ENCODE results near the gene RNH1. TPM values are rescaled to one million over a fixed set of nuclear protein-coding genes. Genes with fewer than 3 reads are reported as not detected.

RNH1 gene
- total and polyA plus RNA-seq, 7 experiments from 2014 or later = 98.6 to 243 (median 136) TPM

DNA sequence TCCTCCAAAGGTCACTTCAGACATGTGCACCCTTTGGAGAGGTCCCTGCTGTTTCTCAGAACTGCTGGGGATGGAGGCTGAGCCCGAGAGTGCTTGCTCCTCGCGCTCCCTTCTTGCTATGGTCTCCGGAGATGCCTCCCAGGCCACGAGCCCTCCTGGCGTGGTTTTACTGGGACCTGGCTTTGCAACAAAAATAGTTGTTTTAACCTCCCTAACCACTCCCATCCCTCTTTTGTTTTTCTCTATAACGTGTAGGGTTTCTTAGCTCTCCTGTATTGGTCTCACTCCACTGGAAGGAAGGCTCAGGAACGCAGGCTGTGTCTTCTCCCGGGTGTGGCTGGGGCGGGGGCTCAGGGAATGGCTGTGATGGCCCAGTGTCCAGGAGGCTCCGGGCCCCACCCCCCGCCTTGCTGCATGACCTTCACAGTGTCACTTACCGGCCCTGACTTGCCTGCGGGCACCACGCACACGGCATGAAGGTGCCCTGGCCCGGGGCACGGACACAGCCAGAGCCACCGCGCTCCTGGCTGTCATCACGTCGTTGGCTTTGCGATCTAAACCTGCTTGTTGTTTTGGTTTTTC is 51.4 kb downstream of the RNH1 start:
- Histone ChIP-seq H3K27ac (ENCODE audit: low read depth, low read length) (peak overlapping the region; percentile 64), H3K4me3 (ENCODE audit: low read length) (no peak overlapping the region), H3K4me1 (ENCODE audit: control insufficient read depth in 2 of 2, insufficient read depth in 2 of 2, low read length in 2 of 2) (peaks cover 22 to 31% of the 10 kb centered on the region in 2 donors), H3K36me3 (ENCODE audit: control insufficient read depth in 2 of 3, insufficient read depth in 3 of 3, low read length in 3 of 3) (peaks cover 0 to 31% (median 2%) of the 10 kb centered on the region in 3 experiments), H3K27me3 (ENCODE audit: control insufficient read depth in 2 of 2, insufficient read depth in 2 of 2, low read length in 2 of 2) (no peaks in the 10 kb centered on the region), H3K9me3 (ENCODE audit: control insufficient read depth in 2 of 3, low read length in 3 of 3) (no peaks in the 10 kb centered on the region)
- DNase-seq (no peak), ATAC-seq (no peak)
- H3K36me3 Mint-ChIP-seq = peaks cover 0 to 13% (median 8%) of the 10 kb centered on the region in 5 donors
- peak overlapping the region in 3 of 10 donors; percentile 25 to 79 (median 72) for H3K4me3 Mint-ChIP-seq
- CTCF ChIA-PET = interaction anchor here (0.5 to 1.6 kb wide), 4 partner anchors 16 to 205 kb away, joined by 3 to 4 read pairs (median 4); no protein-coding TSS in a partner anchor
- intact Hi-C loops (cut with micrococcal nuclease) = loop anchor here in 1 of 2 donors (10.0 kb wide), 1 partner anchor 269 kb away; no protein-coding TSS in a partner anchor
- H3K4me1 Mint-ChIP-seq = peaks cover 31 to 44% (median 39%) of the 10 kb centered on the region in 7 donors
- POLR2A ChIA-PET = interaction anchor here (0.6 to 1.4 kb wide), 3 partner anchors 15 to 249 kb away, joined by 3 to 6 read pairs (median 5); partner anchors contain the start of gene RNH1
- H3K9me3 Mint-ChIP-seq = no peaks in the 10 kb centered on the region
- no peaks in the 10 kb centered on the region for H3K27me3 Mint-ChIP-seq
- peak overlapping the region in 7 of 9 donors; percentile 14 to 97 (median 62) for H3K27ac Mint-ChIP-seq

DNA sequence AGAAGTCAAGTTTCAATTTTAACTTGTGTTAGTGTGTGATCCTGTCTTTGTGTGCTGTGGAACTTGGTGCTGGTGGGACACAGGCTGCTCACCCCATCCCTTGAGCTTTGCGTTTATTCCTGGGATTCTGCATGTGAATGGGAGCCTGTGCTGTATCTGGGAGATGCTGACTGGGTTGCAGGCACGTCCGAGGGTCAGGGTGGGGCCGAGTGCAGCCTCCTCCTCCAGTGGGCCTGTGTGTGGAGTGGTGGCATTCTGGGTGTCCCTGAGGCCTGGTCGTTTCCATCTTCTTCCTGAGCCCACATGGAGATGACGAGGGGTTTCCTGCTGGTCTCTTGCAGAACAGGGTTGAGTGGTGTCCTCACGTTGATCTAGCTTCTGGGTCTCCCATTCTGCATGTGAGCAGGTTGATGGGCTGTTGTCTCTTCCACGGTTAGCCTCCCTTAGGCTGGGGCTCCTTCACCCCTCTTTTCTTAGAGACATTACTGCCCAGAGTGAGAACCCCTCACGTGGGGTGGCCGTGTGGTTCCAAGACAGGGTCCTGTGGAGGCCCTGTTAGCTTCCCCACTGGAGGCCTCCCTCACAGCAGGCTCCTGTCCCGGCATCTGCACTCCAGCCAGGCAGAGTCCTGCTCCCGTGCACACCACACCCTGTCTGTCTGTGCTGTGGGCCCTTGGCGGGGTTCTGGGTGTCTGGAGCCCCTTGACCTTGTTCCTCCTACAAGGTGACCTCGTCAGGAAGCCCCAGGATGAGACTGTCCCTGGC is 52.1 kb downstream of the RNH1 start:
- no peak for ATAC-seq
- H3K27ac Mint-ChIP-seq = peak overlapping the region; percentile 31 to 76 (median 57)
- no peaks in the 10 kb centered on the region for H3K9me3 ChIP-seq (ENCODE audit: control insufficient read depth in 2 of 3, low read length in 3 of 3)
- H3K9me3 Mint-ChIP-seq = no peaks in the 10 kb centered on the region
- peaks cover 31 to 45% (median 40%) of the 10 kb centered on the region in 7 donors for H3K4me1 Mint-ChIP-seq
- H3K4me3 Mint-ChIP-seq = peak overlapping the region in 1 of 10 donors; percentile 41
- ChIA-PET POLR2A (interaction anchor here (0.6 to 0.7 kb wide), 2 partner anchors 187 to 248 kb away, joined by 3 read pairs; partner anchors contain the start of genes BET1L and RIC8A), CTCF (interaction anchor here (0.5 to 0.7 kb wide), 2 partner anchors 19 to 39 kb away, joined by 3 to 4 read pairs; no protein-coding TSS in a partner anchor)
- no peak for DNase-seq
- peaks cover 22 to 31% of the 10 kb centered on the region in 2 donors for H3K4me1 ChIP-seq (ENCODE audit: control insufficient read depth in 2 of 2, insufficient read depth in 2 of 2, low read length in 2 of 2)
- no peak overlapping the region for H3K27ac ChIP-seq (ENCODE audit: low read depth, low read length)
- H3K27me3 Mint-ChIP-seq = peaks cover 0 to 1% (median 0%) of the 10 kb centered on the region in 5 donors
- peaks cover 0 to 25% (median 2%) of the 10 kb centered on the region in 3 experiments for H3K36me3 ChIP-seq (ENCODE audit: control insufficient read depth in 2 of 3, insufficient read depth in 3 of 3, low read length in 3 of 3)
- intact Hi-C loops (cut with micrococcal nuclease) = loop anchor here in 1 of 2 donors (5.0 to 10.0 kb wide), 2 partner anchors 263 to 270 kb away; partner anchors contain the start of gene SCGB1C1
- H3K4me3 ChIP-seq (ENCODE audit: low read length) = no peak overlapping the region
- H3K36me3 Mint-ChIP-seq = peaks cover 0 to 13% (median 8%) of the 10 kb centered on the region in 5 donors
- H3K27me3 ChIP-seq (ENCODE audit: control insufficient read depth in 2 of 2, insufficient read depth in 2 of 2, low read length in 2 of 2) = no peaks in the 10 kb centered on the region

DNA sequence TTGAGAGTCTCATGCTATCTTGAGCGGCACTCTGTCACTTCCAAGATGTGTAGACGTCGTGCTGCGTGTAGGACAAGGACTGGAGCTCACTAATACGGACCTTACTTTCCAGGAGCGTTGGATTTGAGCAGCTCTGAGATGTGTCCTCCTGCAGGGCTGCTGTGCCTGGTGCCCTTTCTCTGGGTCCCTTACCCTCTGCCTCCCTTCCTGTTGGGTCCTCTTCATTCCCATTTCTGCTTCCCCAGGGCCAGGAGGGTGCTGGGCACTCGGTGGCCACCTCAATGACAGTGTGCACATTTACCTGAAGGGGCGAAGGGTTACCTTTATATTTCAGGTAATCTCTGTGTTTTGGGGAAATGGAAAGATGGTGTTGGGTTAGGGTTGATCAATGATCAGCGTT is 53.0 kb downstream of the RNH1 start:
- POLR2A ChIA-PET = interaction anchor here (0.5 to 1.2 kb wide), 3 partner anchors 11 to 186 kb away, joined by 3 to 4 read pairs (median 3); no protein-coding TSS in a partner anchor
- H3K36me3 Mint-ChIP-seq = peaks cover 0 to 13% (median 8%) of the 10 kb centered on the region in 5 donors
- peaks cover 33 to 48% (median 42%) of the 10 kb centered on the region in 7 donors for H3K4me1 Mint-ChIP-seq
- CTCF ChIA-PET = interaction anchor here (0.7 kb wide), 1 partner anchor 38 kb away, joined by 3 read pairs; no protein-coding TSS in a partner anchor
- peaks cover 0 to 2% (median 0%) of the 10 kb centered on the region in 5 donors for H3K27me3 Mint-ChIP-seq
- DNase-seq (no peak), ATAC-seq (no peak)
- Histone ChIP-seq H3K4me1 (ENCODE audit: control insufficient read depth in 2 of 2, insufficient read depth in 2 of 2, low read length in 2 of 2) (peaks cover 30 to 40% of the 10 kb centered on the region in 2 donors), H3K27ac (ENCODE audit: low read depth, low read length) (no peak overlapping the region), H3K36me3 (ENCODE audit: control insufficient read depth in 2 of 3, insufficient read depth in 3 of 3, low read length in 3 of 3) (peaks cover 0 to 18% (median 2%) of the 10 kb centered on the region in 3 experiments), H3K4me3 (ENCODE audit: low read length) (no peak overlapping the region), H3K9me3 (ENCODE audit: control insufficient read depth in 2 of 3, low read length in 3 of 3) (no peaks in the 10 kb centered on the region), H3K27me3 (ENCODE audit: control insufficient read depth in 2 of 2, insufficient read depth in 2 of 2, low read length in 2 of 2) (no peaks in the 10 kb centered on the region)
- intact Hi-C loops (cut with micrococcal nuclease) = loop anchor here in 1 of 2 donors (5.0 to 10.0 kb wide), 2 partner anchors 262 to 271 kb away; partner anchors contain the start of gene SCGB1C1
- peak overlapping the region in 1 of 10 donors; percentile 45 for H3K4me3 Mint-ChIP-seq
- H3K27ac Mint-ChIP-seq = peak overlapping the region in 7 of 9 donors; percentile 38 to 79 (median 71)
- no peaks in the 10 kb centered on the region for H3K9me3 Mint-ChIP-seq

DNA sequence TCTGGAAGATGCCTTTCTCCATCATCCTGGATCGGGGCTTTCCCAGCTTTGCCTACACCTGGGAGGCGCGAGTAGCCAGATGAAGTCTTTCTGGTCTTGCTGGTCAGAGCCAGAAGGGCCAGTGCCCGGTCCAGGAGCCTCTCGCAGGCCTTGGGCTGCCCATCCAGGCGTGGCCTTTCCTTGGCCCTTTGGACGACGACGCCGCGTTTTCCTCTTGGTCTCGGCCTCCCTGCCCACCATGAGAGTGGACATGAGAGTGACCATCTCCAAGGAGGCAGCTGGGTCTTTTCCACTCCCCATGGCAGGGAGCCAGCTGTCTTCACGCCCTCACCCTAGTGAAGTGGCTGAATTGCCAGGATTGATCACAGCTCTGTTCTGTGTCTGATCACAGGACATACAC is 53.5 kb downstream of the RNH1 start:
- no peaks in the 10 kb centered on the region for H3K27me3 ChIP-seq (ENCODE audit: control insufficient read depth in 2 of 2, insufficient read depth in 2 of 2, low read length in 2 of 2)
- H3K27ac Mint-ChIP-seq = peak overlapping the region in 3 of 9 donors; percentile 58 to 71 (median 63)
- H3K4me3 Mint-ChIP-seq = peak overlapping the region in 1 of 10 donors; percentile 7
- H3K27ac ChIP-seq (ENCODE audit: low read depth, low read length) = no peak overlapping the region
- no peaks in the 10 kb centered on the region for H3K9me3 Mint-ChIP-seq
- peaks cover 33 to 45% of the 10 kb centered on the region in 2 donors for H3K4me1 ChIP-seq (ENCODE audit: control insufficient read depth in 2 of 2, insufficient read depth in 2 of 2, low read length in 2 of 2)
- intact Hi-C loops (cut with micrococcal nuclease) = loop anchor here in 1 of 2 donors (5.0 to 10.0 kb wide), 2 partner anchors 261 to 271 kb away; partner anchors contain the start of gene SCGB1C1
- no peak overlapping the region for H3K4me3 ChIP-seq (ENCODE audit: low read length)
- ATAC-seq (no peak), DNase-seq (no peak)
- CTCF ChIA-PET = no interaction called here
- H3K36me3 ChIP-seq (ENCODE audit: control insufficient read depth in 2 of 3, insufficient read depth in 3 of 3, low read length in 3 of 3) = peaks cover 0 to 18% (median 2%) of the 10 kb centered on the region in 3 experiments
- H3K27me3 Mint-ChIP-seq = peaks cover 0 to 2% (median 0%) of the 10 kb centered on the region in 5 donors
- POLR2A ChIA-PET = interaction anchor here (0.5 to 8.9 kb wide), 3 partner anchors 12 to 67 kb away, joined by 3 to 109 read pairs (median 4); no protein-coding TSS in a partner anchor
- no peaks in the 10 kb centered on the region for H3K9me3 ChIP-seq (ENCODE audit: control insufficient read depth in 2 of 3, low read length in 3 of 3)
- peaks cover 0 to 13% (median 8%) of the 10 kb centered on the region in 5 donors for H3K36me3 Mint-ChIP-seq
- H3K4me1 Mint-ChIP-seq = peaks cover 36 to 52% (median 46%) of the 10 kb centered on the region in 7 donors

DNA sequence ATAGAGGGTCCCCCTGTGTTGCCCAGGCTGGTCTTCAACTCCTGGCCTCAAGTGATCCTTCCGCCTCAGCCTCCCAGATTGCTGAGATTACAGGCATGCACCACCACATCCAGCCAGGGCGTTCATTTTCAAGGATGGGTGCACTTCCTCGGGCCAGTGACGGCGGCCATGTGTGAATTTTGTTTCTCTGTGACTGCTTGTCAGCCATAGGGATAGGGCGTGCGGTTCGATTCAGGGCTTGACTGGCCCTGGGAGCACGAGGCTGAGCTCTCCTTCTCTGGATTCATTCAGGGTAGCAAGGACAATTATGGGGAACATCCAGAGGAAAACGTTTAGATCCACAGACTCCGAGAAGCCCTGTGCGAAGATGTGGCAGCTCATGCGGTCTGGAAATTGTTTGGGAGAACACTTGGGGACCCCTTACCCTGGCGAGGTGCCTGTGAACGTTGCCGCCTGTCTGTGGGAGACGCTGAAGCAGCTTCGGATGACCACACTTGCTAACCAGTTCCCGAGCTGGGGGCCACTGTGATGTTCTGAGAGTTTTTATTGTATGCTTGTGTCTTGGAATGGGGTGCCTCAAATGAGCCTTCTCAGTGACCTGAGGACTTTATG is 54.0 kb downstream of the RNH1 start:
- no peak for ATAC-seq
- intact Hi-C loops (cut with micrococcal nuclease) = loop anchor here in 1 of 2 donors (5.0 to 10.0 kb wide), 2 partner anchors 261 to 272 kb away; partner anchors contain the start of gene SCGB1C1
- Mint-ChIP-seq H3K4me3 (peak overlapping the region in 2 of 10 donors; percentile 4 to 45), H3K27ac (peak overlapping the region in 4 of 9 donors; percentile 14 to 86 (median 62)), H3K4me1 (peaks cover 37 to 56% (median 50%) of the 10 kb centered on the region in 7 donors), H3K9me3 (no peaks in the 10 kb centered on the region), H3K27me3 (peaks cover 0 to 2% (median 0%) of the 10 kb centered on the region in 5 donors), H3K36me3 (peaks cover 0 to 13% (median 8%) of the 10 kb centered on the region in 5 donors)
- Histone ChIP-seq H3K27ac (ENCODE audit: low read depth, low read length) (no peak overlapping the region), H3K36me3 (ENCODE audit: control insufficient read depth in 2 of 3, insufficient read depth in 3 of 3, low read length in 3 of 3) (peaks cover 0 to 18% (median 2%) of the 10 kb centered on the region in 3 experiments), H3K27me3 (ENCODE audit: control insufficient read depth in 2 of 2, insufficient read depth in 2 of 2, low read length in 2 of 2) (no peaks in the 10 kb centered on the region), H3K9me3 (ENCODE audit: control insufficient read depth in 2 of 3, low read length in 3 of 3) (no peaks in the 10 kb centered on the region), H3K4me3 (ENCODE audit: low read length) (no peak overlapping the region), H3K4me1 (ENCODE audit: control insufficient read depth in 2 of 2, insufficient read depth in 2 of 2, low read length in 2 of 2) (peaks cover 33 to 48% of the 10 kb centered on the region in 2 donors)
- ChIA-PET CTCF (interaction anchor here (7.1 kb wide), 1 partner anchor 202 kb away, joined by 42 read pairs; no protein-coding TSS in a partner anchor), POLR2A (interaction anchor here (1.2 to 8.9 kb wide), 2 partner anchors 12 to 46 kb away, joined by 3 to 109 read pairs; no protein-coding TSS in a partner anchor)
- no peak for DNase-seq

Data from naive thymus-derived CD4-positive, alpha-beta T cell (primary cell).